T-cell (primary cell): ENCODE results near the gene ALDH18A1. TPM values are rescaled to one million over a fixed set of nuclear protein-coding genes. Genes with fewer than 3 reads are reported as not detected.

Experiments used
- ATAC-seq, 4 experiments: fragments of 200-7000 bp in 3 of 4; fragments of 150-1000 bp in 1 of 4; cut with Tn5 transposase; replicated peaks in 1 of 4; 1 replicate in 3 of 4; 2 replicates in 1 of 4; pipeline ENCODE4 v1.10.0; 2021; ENCODE audit warnings: moderate library complexity in 3 of 4, mild to moderate bottlenecking in 2 of 4, moderate number of reproducible peaks in 1 of 4
- CTCF ChIA-PET, 2 donors: fragments of 300-600 bp; sonication (Branson Sonifier 250); formaldehyde crosslinking; loops; one replicate each; lab custom pipeline; 2022; ENCODE audit warnings: antibody characterized with exemption in 2 of 2; lab: Charles Lee
- POLR2A ChIA-PET, 2 donors: fragments of 300-600 bp; sonication (Branson Sonifier 250); formaldehyde crosslinking; loops; one replicate each; lab custom pipeline; 2022; ENCODE audit warnings: antibody characterized with exemption in 2 of 2; lab: Charles Lee
- DNase-seq, 35 experiments: peaks; one replicate each; pipeline versions ENCODE4 v3.0.0 to v3.0.0-alpha.2; 2013 to 2023
- H3K27ac ChIP-seq: one replicate; pipeline ENCODE4 v1.5.1; 2013; ENCODE audit warnings: low read length
- H3K27me3 ChIP-seq, 2 experiments: replicated peaks in 1 of 2; 1 replicate in 1 of 2; 2 replicates in 1 of 2; pipeline versions ENCODE4 v1.6.1 to v1.7.0; 2013; ENCODE audit warnings: low read length in 1 of 2, mixed read lengths in 1 of 2; ENCODE audit not compliant: control insufficient read depth in 2 of 2, insufficient read depth in 2 of 2; ENCODE audit errors: extremely low read depth in 1 of 2
- H3K36me3 ChIP-seq, 2 donors: 1 replicate in 1 of 2; 2 replicates in 1 of 2; pipeline versions ENCODE4 v1.6.1 to v1.7.0; 2013; ENCODE audit warnings: low read length in 1 of 2; ENCODE audit not compliant: control insufficient read depth in 2 of 2, insufficient read depth in 1 of 2; ENCODE audit errors: extremely low read depth in 1 of 2
- H3K4me1 ChIP-seq, 2 experiments: 1 replicate in 1 of 2; 2 replicates in 1 of 2; pipeline versions ENCODE4 v1.6.1 to v1.7.0; 2013; ENCODE audit warnings: low read length in 2 of 2, mixed read lengths in 1 of 2; ENCODE audit not compliant: insufficient read depth in 2 of 2, control insufficient read depth in 1 of 2; ENCODE audit errors: extremely low read depth in 1 of 2
- H3K4me3 ChIP-seq, 2 donors: 1 replicate in 1 of 2; 2 replicates in 1 of 2; pipeline versions ENCODE4 v1.5.1 to v1.7.0; 2013; ENCODE audit warnings: mild to moderate bottlenecking in 2 of 2, low read length in 1 of 2, moderate library complexity in 1 of 2; ENCODE audit not compliant: control insufficient read depth in 1 of 2; ENCODE audit errors: extremely low read depth in 1 of 2
- H3K9me3 ChIP-seq: 2 replicates; pipeline ENCODE4 v1.7.0; 2013
- H3K27ac Mint-ChIP-seq, 2 donors: one replicate each; pipeline ENCODE4 v1.8.0; 2020 to 2021; ENCODE audit warnings: mild to moderate bottlenecking in 2 of 2, mixed read lengths in 2 of 2
- H3K27me3 Mint-ChIP-seq, 2 donors: one replicate each; pipeline ENCODE4 v1.8.0; 2021 to 2022; ENCODE audit warnings: mixed read lengths in 2 of 2
- H3K36me3 Mint-ChIP-seq: one replicate; pipeline ENCODE4 v1.8.0; 2021; ENCODE audit warnings: mixed read lengths
- H3K4me1 Mint-ChIP-seq, 3 donors: one replicate each; pipeline ENCODE4 v1.8.0; 2020 to 2022; ENCODE audit warnings: mixed read lengths in 3 of 3, mild to moderate bottlenecking in 1 of 3
- H3K4me3 Mint-ChIP-seq, 3 donors: one replicate each; pipeline ENCODE4 v1.8.0; 2020 to 2022; ENCODE audit warnings: mild to moderate bottlenecking in 3 of 3, mixed read lengths in 3 of 3, moderate library complexity in 3 of 3
- H3K9me3 Mint-ChIP-seq, 3 donors: one replicate each; pipeline ENCODE4 v1.8.0; 2020 to 2022; ENCODE audit warnings: mixed read lengths in 3 of 3
- WGBS: methylation state at CpG from one replicate; pipeline ENCODE4 v1.1.5; 2013; ENCODE audit warnings: missing lambda C conversion rate; ENCODE audit not compliant: insufficient coverage; 5-methylcytosine and 5-hydroxymethylcytosine counted together
- total RNA-seq, 35 experiments: library from RNA in 6 of 35; stranded (reverse) in 6 of 35; fragments of 120-200 nt in 1 of 35; gene quantifications; one replicate each; pipeline versions ENCODE4 v1.2.1 to v1.2.4 and lab custom pipeline; 2013 to 2026

ALDH18A1 gene
- total RNA-seq, 5 donors from 2014 or later (not counting 1 experiment from before 2014, with no cell fraction given) = 24.7 to 32.7 (median 28.4) TPM

GRCh38 chr10:95566136-95566535 is 90.4 kb downstream of the ALDH18A1 start:
- H3K36me3 Mint-ChIP-seq = no peaks in the 10 kb centered on the region
- Histone ChIP-seq H3K27ac (no peak overlapping the region), H3K9me3 (no peaks in the 10 kb centered on the region), H3K4me3 (no peak overlapping the region), H3K4me1 (peaks cover 0 to 9% of the 10 kb centered on the region in 2 experiments), H3K36me3 (no peaks in the 10 kb centered on the region), H3K27me3 (no peaks in the 10 kb centered on the region)
- no peak overlapping the region for H3K4me3 Mint-ChIP-seq
- DNase-seq (no peak), ATAC-seq (no peak)
- no peaks in the 10 kb centered on the region for H3K27me3 Mint-ChIP-seq
- peaks cover 0 to 7% (median 4%) of the 10 kb centered on the region in 3 donors for H3K4me1 Mint-ChIP-seq
- H3K9me3 Mint-ChIP-seq = no peaks in the 10 kb centered on the region
- H3K27ac Mint-ChIP-seq = no peak overlapping the region
- POLR2A ChIA-PET = no interaction called here
- 95% methylated on average over 3 of the region's 6 CpGs for whole genome bisulfite sequencing
- CTCF ChIA-PET = no interaction called here

- H3K27ac ChIP-seq = no peak overlapping the region
- 83% methylated on average over 1 of the region's 7 CpGs for WGBS
- POLR2A ChIA-PET = interaction anchor here in 1 of 2 donors (0.9 kb wide), 1 partner anchor 8 kb away, joined by 4 read pairs; no protein-coding TSS in a partner anchor
- no peaks in the 10 kb centered on the region for H3K27me3 ChIP-seq
- Mint-ChIP-seq H3K4me1 (peaks cover 5 to 8% (median 7%) of the 10 kb centered on the region in 3 donors), H3K36me3 (no peaks in the 10 kb centered on the region), H3K9me3 (no peaks in the 10 kb centered on the region), H3K27me3 (no peaks in the 10 kb centered on the region), H3K4me3 (no peak overlapping the region), H3K27ac (no peak overlapping the region)
- H3K4me1 ChIP-seq = peaks cover 1 to 12% of the 10 kb centered on the region in 2 experiments
- no peaks in the 10 kb centered on the region for H3K9me3 ChIP-seq
- CTCF ChIA-PET = no interaction called here
- H3K36me3 ChIP-seq = no peaks in the 10 kb centered on the region
- H3K4me3 ChIP-seq = no peak overlapping the region
- ATAC-seq = no peak
- no peak for DNase-seq
Observed at GRCh38 chr10:95565336-95565735, 91.2 kb downstream of the ALDH18A1 start.

DNA sequence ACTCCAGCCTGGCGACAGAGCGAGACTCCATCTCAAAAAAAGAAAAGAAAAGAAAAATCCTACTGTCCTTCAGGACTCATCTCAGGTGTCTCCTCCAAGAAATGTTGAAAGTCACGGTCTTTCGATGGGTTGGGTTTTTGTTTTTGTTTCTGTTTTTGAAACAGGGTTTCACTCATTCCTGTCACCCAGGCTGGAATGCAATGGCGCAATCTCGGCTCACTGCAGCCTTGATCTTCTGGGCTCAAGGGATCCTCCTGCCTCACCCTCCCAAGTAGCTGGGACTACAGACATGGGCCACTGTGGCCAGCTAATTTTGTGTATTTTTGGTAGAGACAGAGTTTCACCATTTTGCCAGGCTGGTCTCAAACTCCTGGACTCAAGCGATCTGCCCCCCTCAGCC is 92.2 kb downstream of the ALDH18A1 start:
- no peaks in the 10 kb centered on the region for H3K36me3 Mint-ChIP-seq
- POLR2A ChIA-PET = interaction anchor here in 1 of 2 donors (0.9 kb wide), 1 partner anchor 9 kb away, joined by 4 read pairs; no protein-coding TSS in a partner anchor
- no peak overlapping the region for H3K4me3 Mint-ChIP-seq
- H3K9me3 ChIP-seq = no peaks in the 10 kb centered on the region
- peaks cover 0 to 3% of the 10 kb centered on the region in 2 donors for H3K27me3 Mint-ChIP-seq
- 100% methylated on average over 1 of the region's 7 CpGs for WGBS
- no peaks in the 10 kb centered on the region for H3K36me3 ChIP-seq
- peaks cover 9 to 13% (median 13%) of the 10 kb centered on the region in 3 donors for H3K4me1 Mint-ChIP-seq
- H3K27me3 ChIP-seq = peaks cover 0 to 4% of the 10 kb centered on the region in 2 experiments
- peaks cover 3 to 16% of the 10 kb centered on the region in 2 experiments for H3K4me1 ChIP-seq
- DNase-seq (no peak), ATAC-seq (no peak)
- H3K27ac Mint-ChIP-seq = no peak overlapping the region
- CTCF ChIA-PET = no interaction called here
- no peak overlapping the region for H3K27ac ChIP-seq
- H3K4me3 ChIP-seq = no peak overlapping the region
- H3K9me3 Mint-ChIP-seq = no peaks in the 10 kb centered on the region

DNA sequence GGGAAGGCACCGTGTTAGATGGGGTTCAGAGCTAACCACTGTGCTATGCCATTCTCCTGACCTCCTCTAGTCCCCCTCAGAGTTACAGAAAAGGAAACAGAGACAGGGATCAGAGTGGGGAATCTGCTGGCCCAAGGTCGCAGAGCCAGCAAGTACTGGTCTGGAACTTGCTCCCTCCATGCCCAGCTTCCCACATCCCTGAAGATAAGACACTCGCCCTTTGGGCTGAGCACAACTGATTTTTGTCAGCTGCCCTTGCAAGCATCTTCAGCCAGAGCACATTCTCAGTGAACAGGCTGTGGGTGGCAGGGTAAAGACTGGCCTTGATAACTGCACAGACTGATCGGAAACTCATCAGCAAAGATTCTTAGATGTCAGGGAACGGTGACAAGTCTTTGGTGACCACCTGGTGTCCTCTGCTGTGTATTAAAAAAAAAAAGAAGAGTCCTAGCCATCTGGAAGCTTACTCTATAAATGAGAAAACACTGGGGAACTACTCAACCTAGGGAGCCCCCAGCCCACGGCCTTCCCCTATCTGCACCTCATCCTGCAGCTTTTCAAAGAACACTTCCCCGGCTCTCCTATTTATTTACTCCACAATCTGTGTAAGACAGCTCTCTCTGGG is 94.1 kb downstream of the ALDH18A1 start:
- ChIA-PET CTCF (interaction anchor here in 1 of 2 donors (0.7 kb wide), 1 partner anchor 131 kb away, joined by 4 read pairs; the partner anchor contains the start of gene TCTN3), POLR2A (no interaction called here)
- H3K9me3 Mint-ChIP-seq = no peaks in the 10 kb centered on the region
- 88% methylated on average over 1 of the region's 7 CpGs for WGBS
- ATAC-seq (no peak), DNase-seq (peak in 1 of 35 experiments; percentile 6)
- H3K4me1 ChIP-seq = peaks cover 3 to 16% of the 10 kb centered on the region in 2 experiments
- H3K27ac ChIP-seq = no peak overlapping the region
- H3K4me3 ChIP-seq = no peak overlapping the region
- peaks cover 9 to 14% (median 13%) of the 10 kb centered on the region in 3 donors for H3K4me1 Mint-ChIP-seq
- H3K27me3 ChIP-seq = peaks cover 0 to 4% of the 10 kb centered on the region in 2 experiments
- H3K36me3 Mint-ChIP-seq = no peaks in the 10 kb centered on the region
- H3K4me3 Mint-ChIP-seq = peak overlapping the region; percentile 79 to 98 (median 87)
- H3K9me3 ChIP-seq = no peaks in the 10 kb centered on the region
- no peaks in the 10 kb centered on the region for H3K36me3 ChIP-seq
- no peak overlapping the region for H3K27ac Mint-ChIP-seq
- peaks cover 0 to 7% of the 10 kb centered on the region in 2 donors for H3K27me3 Mint-ChIP-seq

GRCh38 chr10:95561864-95562177 is 94.7 kb downstream of the ALDH18A1 start:
- no peaks in the 10 kb centered on the region for H3K36me3 Mint-ChIP-seq
- peaks cover 3 to 16% of the 10 kb centered on the region in 2 experiments for H3K4me1 ChIP-seq
- ATAC-seq (no peak), DNase-seq (no peak)
- peaks cover 0 to 7% of the 10 kb centered on the region in 2 donors for H3K27me3 Mint-ChIP-seq
- peak overlapping the region in 1 of 2 donors; percentile 39 for H3K27ac Mint-ChIP-seq
- peaks cover 9 to 14% (median 13%) of the 10 kb centered on the region in 3 donors for H3K4me1 Mint-ChIP-seq
- no peaks in the 10 kb centered on the region for H3K9me3 Mint-ChIP-seq
- no peaks in the 10 kb centered on the region for H3K36me3 ChIP-seq
- ChIA-PET POLR2A (no interaction called here), CTCF (no interaction called here)
- peak overlapping the region in 1 of 2 donors; percentile 78 for H3K4me3 ChIP-seq
- peak overlapping the region; percentile 79 to 98 (median 87) for H3K4me3 Mint-ChIP-seq
- H3K9me3 ChIP-seq = no peaks in the 10 kb centered on the region
- WGBS = no CpG with 5 or more reads among the region's 7 CpGs
- peaks cover 0 to 4% of the 10 kb centered on the region in 2 experiments for H3K27me3 ChIP-seq
- no peak overlapping the region for H3K27ac ChIP-seq

- no peaks in the 10 kb centered on the region for H3K36me3 Mint-ChIP-seq
- no peaks in the 10 kb centered on the region for H3K9me3 ChIP-seq
- peaks cover 0 to 7% of the 10 kb centered on the region in 2 donors for H3K27me3 Mint-ChIP-seq
- no peak within 1 kb of the TSS for H3K27ac ChIP-seq
- peaks cover 9 to 14% (median 13%) of the 10 kb centered on the region in 3 donors for H3K4me1 Mint-ChIP-seq
- POLR2A ChIA-PET = no interaction called here
- CTCF ChIA-PET = interaction anchor here in 1 of 2 donors (0.6 kb wide), 1 partner anchor 22 kb away, joined by 3 read pairs; no protein-coding TSS in a partner anchor
- peak within 1 kb of the TSS; percentile 96 to 99 (median 98) for H3K4me3 Mint-ChIP-seq
- ATAC-seq = peak; percentile 97 to 98 (median 98)
- H3K36me3 ChIP-seq = no peaks in the 10 kb centered on the region
- no peaks in the 10 kb centered on the region for H3K9me3 Mint-ChIP-seq
- DNase-seq = peak; percentile 68 to 92 (median 84)
- peak within 1 kb of the TSS; percentile 78 to 96 for H3K4me3 ChIP-seq
- H3K27ac Mint-ChIP-seq = peak within 1 kb of the TSS; percentile 74 to 92
- 2% methylated on average over 77 of the region's 77 CpGs for WGBS
- H3K4me1 ChIP-seq = peaks cover 3 to 16% of the 10 kb centered on the region in 2 experiments
- H3K27me3 ChIP-seq = peaks cover 0 to 4% of the 10 kb centered on the region in 2 experiments
Observed at GRCh38 chr10:95561177-95561863, 95.2 kb downstream of the ALDH18A1 start, which contains the start of gene SORBS1. TSS of gene SORBS1 (minus strand) at chr10:95561371. CDS start at chr10:95441135, 120,236 bp downstream.
